HepG2 (cell line): ENCODE data around the gene EMID1. TPM values are rescaled to one million over a fixed set of nuclear protein-coding genes. Genes with fewer than 3 reads are reported as not detected.

Source experiments
- ARNTL ChIP-seq: sonication (generic); formaldehyde crosslinking; IDR thresholded peaks from 2 replicates; pipeline ENCODE4 v1.4.0; 2020; ENCODE audit warnings: mild to moderate bottlenecking, missing genetic modification reagents
- CENPX ChIP-seq: sonication (generic); formaldehyde crosslinking; IDR thresholded peaks from 2 replicates; pipeline ENCODE4 v1.9.0; 2021; ENCODE audit warnings: mild to moderate bottlenecking, missing genetic modification reagents, moderate library complexity
- DNMT1 ChIP-seq: sonication (generic); formaldehyde crosslinking; IDR thresholded peaks from 2 replicates; pipeline ENCODE4 v1.5.1; 2020; ENCODE audit warnings: mild to moderate bottlenecking, missing genetic modification reagents
- EHMT2 ChIP-seq: fragments of 200-600 bp; sonication (generic); IDR thresholded peaks from 2 replicates; pipeline ENCODE4 v1.7.0; 2017; ENCODE audit warnings: antibody characterized with exemption, low read depth, low read length, borderline replicate concordance
- HIC2 ChIP-seq: sonication (generic); formaldehyde crosslinking; IDR thresholded peaks from 2 replicates; pipeline ENCODE4 v1.9.0; 2022; ENCODE audit warnings: low read depth, missing genetic modification reagents
- HOMEZ ChIP-seq: IDR thresholded peaks from 2 replicates; pipeline ENCODE4 v1.6.1; 2016; ENCODE audit warnings: low read depth
- HOXD1 ChIP-seq: sonication (generic); formaldehyde crosslinking; IDR thresholded peaks from 2 replicates; pipeline ENCODE4 v1.5.0; 2020; ENCODE audit warnings: missing genetic modification reagents
- NR2F6 ChIP-seq, 2 experiments: IDR thresholded peaks; 2 replicates each; pipeline ENCODE4 v1.6.1; 2016; ENCODE audit warnings: antibody characterized with exemption in 1 of 2, mild to moderate bottlenecking in 1 of 2
- PRDM10 ChIP-seq: sonication (generic); formaldehyde crosslinking; IDR thresholded peaks from 2 replicates; pipeline ENCODE4 v1.4.0; 2020; ENCODE audit warnings: low read depth, missing genetic modification reagents
- RAD21 ChIP-seq: fragments of 450-650 bp; formaldehyde crosslinking; IDR thresholded peaks from 2 replicates; pipeline ENCODE4 v1.5.0; 2020; ENCODE audit warnings: mild to moderate bottlenecking
- SETDB1 ChIP-seq: sonication (generic); formaldehyde crosslinking; IDR thresholded peaks from 2 replicates; pipeline ENCODE4 v1.5.1; 2020; ENCODE audit warnings: missing genetic modification reagents, mild to moderate bottlenecking, borderline replicate concordance
- SKIL ChIP-seq: sonication (generic); formaldehyde crosslinking; IDR thresholded peaks from 2 replicates; pipeline ENCODE4 v1.8.0; 2022; ENCODE audit warnings: missing genetic modification reagents, mild to moderate bottlenecking, moderate library complexity, borderline replicate concordance
- SNRNP70 ChIP-seq: fragments of 200-400 bp; formaldehyde crosslinking; IDR thresholded peaks from 2 replicates; pipeline ENCODE4 v1.6.1; 2017; ENCODE audit warnings: mild to moderate bottlenecking, low read depth, low read length, moderate library complexity
- ZKSCAN1 ChIP-seq: fragments of 150-350 bp; IDR thresholded peaks from 2 replicates; pipeline ENCODE4 v1.6.1; 2014; ENCODE audit warnings: low read length
- ZMYM4 ChIP-seq: sonication (generic); formaldehyde crosslinking; IDR thresholded peaks from 2 replicates; pipeline ENCODE4 v1.8.1; 2023; ENCODE audit warnings: mild to moderate bottlenecking, missing genetic modification reagents
- ZNF333 ChIP-seq: sonication (generic); formaldehyde crosslinking; IDR thresholded peaks from 2 replicates; pipeline ENCODE4 v1.4.0; 2020; ENCODE audit warnings: mild to moderate bottlenecking, missing genetic modification reagents, borderline replicate concordance
- ZNF468 ChIP-seq: sonication (generic); formaldehyde crosslinking; IDR thresholded peaks from 2 replicates; pipeline ENCODE4 v1.8.0; 2022; ENCODE audit warnings: mild to moderate bottlenecking, moderate library complexity, missing genetic modification reagents
- ZNF549 ChIP-seq: sonication (generic); formaldehyde crosslinking; IDR thresholded peaks from 2 replicates; pipeline ENCODE4 v1.5.0; 2020; ENCODE audit warnings: missing genetic modification reagents
- ZNF746 ChIP-seq: sonication (generic); formaldehyde crosslinking; IDR thresholded peaks from 2 replicates; pipeline ENCODE4 v1.8.0; 2022; ENCODE audit warnings: mild to moderate bottlenecking, missing genetic modification reagents
- ZNF839 ChIP-seq: sonication (generic); formaldehyde crosslinking; IDR thresholded peaks from 2 replicates; pipeline ENCODE4 v1.4.0; 2020; ENCODE audit warnings: missing genetic modification reagents, mild to moderate bottlenecking, borderline replicate concordance
- ZNF883 ChIP-seq: sonication (generic); formaldehyde crosslinking; IDR thresholded peaks from 2 replicates; pipeline ENCODE4 v1.5.1; 2020; ENCODE audit warnings: mild to moderate bottlenecking, missing genetic modification reagents; ENCODE audit errors: not compliant biosample characterization
- polyA plus RNA-seq, 8 experiments: library from polyadenylated mRNA; depleted of rRNA in 3 of 8; stranded (reverse) in 7 of 8; unstranded in 1 of 8; fragments of >200 nt; fragmentation: Illumina TruSeq in 4 of 8; extraction: Trizol in 4 of 8; gene quantifications; 2 replicates each; pipeline versions ENCODE4 v1.2.1 to v1.2.3, GENCODE V29; 2011 to 2016; ENCODE audit warnings: low read depth in 4 of 8, missing spikeins in 1 of 8, mixed read lengths in 1 of 8; ENCODE audit not compliant: insufficient read depth in 1 of 8
- total RNA-seq, 5 experiments: library from RNA; depleted of rRNA; stranded (reverse); fragments of >200 nt; fragmentation: Illumina TruSeq; extraction: Trizol; gene quantifications; 2 replicates each; pipeline ENCODE4 v1.2.3, GENCODE V29; 2016; ENCODE audit warnings: low read depth in 1 of 5

Gene EMID1
- total and polyA plus RNA-seq, 2 of the 13 experiments (the other 11 are each of a cell fraction or from before 2014, with no cell fraction given) = 0.45 to 0.82 TPM

- TF ChIP-seq HIC2 (CRISPR knock-in tag) (no peak; the same call in 1 of the 2 replicates), ZNF333 (CRISPR knock-in tag) (no peak), ZNF468 (no peak), DNMT1 (CRISPR knock-in tag) (no peak; the same call in none of the 2 replicates), SETDB1 (no peak), ZNF883 (peak; percentile 16), ZNF839 (no peak), ZNF549 (CRISPR knock-in tag) (no peak), HOMEZ (CRISPR knock-in tag) (no peak), PRDM10 (CRISPR knock-in tag) (peak; percentile 100), ARNTL (CRISPR knock-in tag) (peak; percentile 45; the same call in 1 of the 2 replicates), ZKSCAN1 (peak; percentile 46; the same call in 1 of the 2 replicates), EHMT2 (no peak), HOXD1 (CRISPR knock-in tag) (peak; percentile 46; the same call in 1 of the 2 replicates), ZMYM4 (CRISPR knock-in tag) (peak; percentile 56; the same call in 1 of the 2 replicates), SNRNP70 (no peak), ZNF746 (CRISPR knock-in tag) (peak; percentile 50; the same call in 1 of the 2 replicates), NR2F6 (IDR thresholded peaks at IDR 0.05) (peak; percentile 75), NR2F6 (CRISPR knock-in tag; IDR thresholded peaks at IDR 0.05) (0 out of 2 replicates have a peak, but pooled peaks have one; percentile 32), SKIL (CRISPR knock-in tag) (no peak), RAD21 (CRISPR knock-in tag) (peak; percentile 64; the same call in 1 of the 2 replicates), CENPX (CRISPR knock-in tag) (no peak)
Observed at GRCh38 chr22:29267858-29268510, 62.3 kb downstream of the EMID1 start, which contains the start of the genes EWSR1 and RHBDD3 (continued).
